ENCODE results near the gene HNRNPU.

GRCh38 chr1:244893836-244894235, 29.5 kb upstream of the HNRNPU start:
- TF ChIP-seq POLR2AphosphoS5 (IDR thresholded peaks at IDR 0.05; ENCODE audit: low read depth, low read length) (no peak), POLR2A (IDR thresholded peaks at IDR 0.05; ENCODE audit: low read depth, low read length) (no peak)
